Right lobe of liver (tissue), 4 donors: ENCODE data around the gene CABCOCO1.

Source experiments
- POLR2A ChIP-seq: fragments of 450-650 bp; IDR thresholded peaks from one replicate; pipeline ENCODE4 v1.6.1; 2017; ENCODE audit warnings: antibody characterized with exemption, mild to moderate bottlenecking
- TF ChIP-seq, protein P1 (sequence below), 4 donors: fragments of 200-600 bp in 3 of 4; fragments of 450-650 bp in 1 of 4; IDR thresholded peaks; one replicate each; pipeline versions ENCODE4 v1.5.1 to v1.8.0; 2016 to 2022; ENCODE audit warnings: antibody characterized with exemption in 4 of 4, mild to moderate bottlenecking in 2 of 4
- donor health status: DM: no; HTN: no; CAD: no.
- donor health status: DM: no; HTN: no; CAD: no.
- donor health status: DM: no; HTN: yes; CAD: no.

GRCh38 chr10:61628875-61629513 is 33.7 kb upstream of the CABCOCO1 start:
- TF ChIP-seq, protein P1, sequence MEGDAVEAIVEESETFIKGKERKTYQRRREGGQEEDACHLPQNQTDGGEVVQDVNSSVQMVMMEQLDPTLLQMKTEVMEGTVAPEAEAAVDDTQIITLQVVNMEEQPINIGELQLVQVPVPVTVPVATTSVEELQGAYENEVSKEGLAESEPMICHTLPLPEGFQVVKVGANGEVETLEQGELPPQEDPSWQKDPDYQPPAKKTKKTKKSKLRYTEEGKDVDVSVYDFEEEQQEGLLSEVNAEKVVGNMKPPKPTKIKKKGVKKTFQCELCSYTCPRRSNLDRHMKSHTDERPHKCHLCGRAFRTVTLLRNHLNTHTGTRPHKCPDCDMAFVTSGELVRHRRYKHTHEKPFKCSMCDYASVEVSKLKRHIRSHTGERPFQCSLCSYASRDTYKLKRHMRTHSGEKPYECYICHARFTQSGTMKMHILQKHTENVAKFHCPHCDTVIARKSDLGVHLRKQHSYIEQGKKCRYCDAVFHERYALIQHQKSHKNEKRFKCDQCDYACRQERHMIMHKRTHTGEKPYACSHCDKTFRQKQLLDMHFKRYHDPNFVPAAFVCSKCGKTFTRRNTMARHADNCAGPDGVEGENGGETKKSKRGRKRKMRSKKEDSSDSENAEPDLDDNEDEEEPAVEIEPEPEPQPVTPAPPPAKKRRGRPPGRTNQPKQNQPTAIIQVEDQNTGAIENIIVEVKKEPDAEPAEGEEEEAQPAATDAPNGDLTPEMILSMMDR (IDR thresholded peaks at IDR 0.05), result no peak
- no peak for TF ChIP-seq POLR2A
